Measurements from ENCODE around the gene ERCC5.

ERCC5 gene

GRCh38 chr13:102870677-102871415 lies 25.0 kb downstream of the ERCC5 start:
- no peak overlapping the region for H3K4me3 ChIP-seq (ENCODE audit: low read depth in 1 of 2, low read length in 2 of 2)
- H3K9me3 ChIP-seq (ENCODE audit: control insufficient read depth in 1 of 2, low read length in 2 of 2) = no peaks in the 10 kb centered on the region
- no peak overlapping the region for H3K27ac ChIP-seq (ENCODE audit: low read length)
- H3K36me3 ChIP-seq (ENCODE audit: control insufficient read depth in 1 of 2, insufficient read depth in 2 of 2, low read length in 2 of 2) = peaks cover 55 to 61% of the 10 kb centered on the region in 2 donors
- H3K27me3 ChIP-seq (ENCODE audit: low read depth, low read length) = no peaks in the 10 kb centered on the region
- H3K4me1 ChIP-seq (ENCODE audit: control insufficient read depth in 1 of 2, insufficient read depth in 2 of 2, low read length in 2 of 2) = peaks cover 0 to 4% of the 10 kb centered on the region in 2 donors

- Histone ChIP-seq H3K9me3 (ENCODE audit: control insufficient read depth in 1 of 2, low read length in 2 of 2) (no peaks in the 10 kb centered on the region), H3K27ac (ENCODE audit: low read length) (no peak overlapping the region), H3K4me3 (ENCODE audit: low read depth in 1 of 2, low read length in 2 of 2) (no peak overlapping the region), H3K27me3 (ENCODE audit: low read depth, low read length) (no peaks in the 10 kb centered on the region), H3K4me1 (ENCODE audit: control insufficient read depth in 1 of 2, insufficient read depth in 2 of 2, low read length in 2 of 2) (peaks cover 0 to 4% of the 10 kb centered on the region in 2 donors), H3K36me3 (ENCODE audit: control insufficient read depth in 1 of 2, insufficient read depth in 2 of 2, low read length in 2 of 2) (peaks cover 55 to 57% of the 10 kb centered on the region in 2 donors)
Observed at GRCh38 chr13:102872131-102872530, 26.3 kb downstream of the ERCC5 start.

- Histone ChIP-seq H3K36me3 (ENCODE audit: control insufficient read depth in 1 of 2, insufficient read depth in 2 of 2, low read length in 2 of 2) (peaks cover 53 to 55% of the 10 kb centered on the region in 2 donors), H3K27ac (ENCODE audit: low read length) (no peak overlapping the region), H3K4me3 (ENCODE audit: low read depth in 1 of 2, low read length in 2 of 2) (no peak overlapping the region), H3K4me1 (ENCODE audit: control insufficient read depth in 1 of 2, insufficient read depth in 2 of 2, low read length in 2 of 2) (peaks cover 0 to 4% of the 10 kb centered on the region in 2 donors), H3K9me3 (ENCODE audit: control insufficient read depth in 1 of 2, low read length in 2 of 2) (no peaks in the 10 kb centered on the region), H3K27me3 (ENCODE audit: low read depth, low read length) (no peaks in the 10 kb centered on the region)
Observed at GRCh38 chr13:102872531-102872930, 26.7 kb downstream of the ERCC5 start.

- H3K4me3 ChIP-seq (ENCODE audit: low read depth in 1 of 2, low read length in 2 of 2) = no peak overlapping the region
- H3K36me3 ChIP-seq (ENCODE audit: control insufficient read depth in 1 of 2, insufficient read depth in 2 of 2, low read length in 2 of 2) = peaks cover 43 to 46% of the 10 kb centered on the region in 2 donors
- H3K27me3 ChIP-seq (ENCODE audit: low read depth, low read length) = no peaks in the 10 kb centered on the region
- no peak overlapping the region for H3K27ac ChIP-seq (ENCODE audit: low read length)
- peaks cover 0 to 4% of the 10 kb centered on the region in 2 donors for H3K4me1 ChIP-seq (ENCODE audit: control insufficient read depth in 1 of 2, insufficient read depth in 2 of 2, low read length in 2 of 2)
- H3K9me3 ChIP-seq (ENCODE audit: control insufficient read depth in 1 of 2, low read length in 2 of 2) = no peaks in the 10 kb centered on the region
Observed at GRCh38 chr13:102873653-102874052, 27.8 kb downstream of the ERCC5 start.

GRCh38 chr13:102875256-102875655 lies 29.4 kb downstream of the ERCC5 start:
- Histone ChIP-seq H3K9me3 (ENCODE audit: control insufficient read depth in 1 of 2, low read length in 2 of 2) (no peaks in the 10 kb centered on the region), H3K36me3 (ENCODE audit: control insufficient read depth in 1 of 2, insufficient read depth in 2 of 2, low read length in 2 of 2) (peaks cover 35 to 43% of the 10 kb centered on the region in 2 donors)

GRCh38 chr13:102877303-102877702 lies 31.5 kb downstream of the ERCC5 start:
- H3K27me3 ChIP-seq (ENCODE audit: low read depth, low read length) = no peaks in the 10 kb centered on the region
- no peaks in the 10 kb centered on the region for H3K4me1 ChIP-seq (ENCODE audit: control insufficient read depth in 1 of 2, insufficient read depth in 2 of 2, low read length in 2 of 2)
- H3K4me3 ChIP-seq (ENCODE audit: low read depth in 1 of 2, low read length in 2 of 2) = no peak overlapping the region
- H3K27ac ChIP-seq (ENCODE audit: low read length) = no peak overlapping the region
- H3K36me3 ChIP-seq (ENCODE audit: control insufficient read depth in 1 of 2, insufficient read depth in 2 of 2, low read length in 2 of 2) = peaks cover 31 to 39% of the 10 kb centered on the region in 2 donors
- no peaks in the 10 kb centered on the region for H3K9me3 ChIP-seq (ENCODE audit: control insufficient read depth in 1 of 2, low read length in 2 of 2)

More at GRCh38 chr13:102875256-102875655, 29.4 kb downstream of the ERCC5 start:
- Histone ChIP-seq H3K4me1 (ENCODE audit: control insufficient read depth in 1 of 2, insufficient read depth in 2 of 2, low read length in 2 of 2) (peaks cover 0 to 4% of the 10 kb centered on the region in 2 donors), H3K4me3 (ENCODE audit: low read depth in 1 of 2, low read length in 2 of 2) (no peak overlapping the region), H3K27me3 (ENCODE audit: low read depth, low read length) (no peaks in the 10 kb centered on the region), H3K27ac (ENCODE audit: low read length) (no peak overlapping the region)

GRCh38 chr13:102878481-102878880 lies 32.6 kb downstream of the ERCC5 start:
- Histone ChIP-seq H3K36me3 (ENCODE audit: control insufficient read depth in 1 of 2, insufficient read depth in 2 of 2, low read length in 2 of 2) (peaks cover 21 to 34% of the 10 kb centered on the region in 2 donors), H3K4me3 (ENCODE audit: low read depth in 1 of 2, low read length in 2 of 2) (no peak overlapping the region), H3K27me3 (ENCODE audit: low read depth, low read length) (no peaks in the 10 kb centered on the region), H3K27ac (ENCODE audit: low read length) (no peak overlapping the region), H3K4me1 (ENCODE audit: control insufficient read depth in 1 of 2, insufficient read depth in 2 of 2, low read length in 2 of 2) (no peaks in the 10 kb centered on the region), H3K9me3 (ENCODE audit: control insufficient read depth in 1 of 2, low read length in 2 of 2) (no peaks in the 10 kb centered on the region)

- Histone ChIP-seq H3K4me1 (ENCODE audit: control insufficient read depth in 1 of 2, insufficient read depth in 2 of 2, low read length in 2 of 2) (no peaks in the 10 kb centered on the region), H3K27ac (ENCODE audit: low read length) (no peak overlapping the region), H3K4me3 (ENCODE audit: low read depth in 1 of 2, low read length in 2 of 2) (no peak overlapping the region), H3K36me3 (ENCODE audit: control insufficient read depth in 1 of 2, insufficient read depth in 2 of 2, low read length in 2 of 2) (peaks cover 14 to 23% of the 10 kb centered on the region in 2 donors), H3K9me3 (ENCODE audit: control insufficient read depth in 1 of 2, low read length in 2 of 2) (no peaks in the 10 kb centered on the region), H3K27me3 (ENCODE audit: low read depth, low read length) (no peaks in the 10 kb centered on the region)
Observed at GRCh38 chr13:102879793-102880499, 34.1 kb downstream of the ERCC5 start.

- Histone ChIP-seq H3K36me3 (ENCODE audit: control insufficient read depth in 1 of 2, insufficient read depth in 2 of 2, low read length in 2 of 2) (peaks cover 0 to 4% of the 10 kb centered on the region in 2 donors), H3K9me3 (ENCODE audit: control insufficient read depth in 1 of 2, low read length in 2 of 2) (no peaks in the 10 kb centered on the region), H3K4me1 (ENCODE audit: control insufficient read depth in 1 of 2, insufficient read depth in 2 of 2, low read length in 2 of 2) (no peaks in the 10 kb centered on the region), H3K27ac (ENCODE audit: low read length) (no peak overlapping the region), H3K4me3 (ENCODE audit: low read depth in 1 of 2, low read length in 2 of 2) (no peak overlapping the region), H3K27me3 (ENCODE audit: low read depth, low read length) (no peaks in the 10 kb centered on the region)
Observed at GRCh38 chr13:102881819-102882686, 36.2 kb downstream of the ERCC5 start.

GRCh38 chr13:102892503-102892902 lies 46.7 kb downstream of the ERCC5 start:
- Histone ChIP-seq H3K27ac (ENCODE audit: low read length) (no peak overlapping the region), H3K9me3 (ENCODE audit: control insufficient read depth in 1 of 2, low read length in 2 of 2) (no peaks in the 10 kb centered on the region), H3K4me3 (ENCODE audit: low read depth in 1 of 2, low read length in 2 of 2) (no peak overlapping the region), H3K36me3 (ENCODE audit: control insufficient read depth in 1 of 2, insufficient read depth in 2 of 2, low read length in 2 of 2) (no peaks in the 10 kb centered on the region), H3K27me3 (ENCODE audit: low read depth, low read length) (no peaks in the 10 kb centered on the region), H3K4me1 (ENCODE audit: control insufficient read depth in 1 of 2, insufficient read depth in 2 of 2, low read length in 2 of 2) (no peaks in the 10 kb centered on the region)
